GM18508 (cell line): Measurements from ENCODE around the gene MREG.

ENCODE experiments used
- ATAC-seq: cut with Tn5 transposase; IDR thresholded peaks from one replicate; pipeline ENCODE4 v1.9.1; 2021; ENCODE audit warnings: moderate number of reproducible peaks; ENCODE audit not compliant: insufficient read depth, unreplicated experiment

Gene MREG

DNA sequence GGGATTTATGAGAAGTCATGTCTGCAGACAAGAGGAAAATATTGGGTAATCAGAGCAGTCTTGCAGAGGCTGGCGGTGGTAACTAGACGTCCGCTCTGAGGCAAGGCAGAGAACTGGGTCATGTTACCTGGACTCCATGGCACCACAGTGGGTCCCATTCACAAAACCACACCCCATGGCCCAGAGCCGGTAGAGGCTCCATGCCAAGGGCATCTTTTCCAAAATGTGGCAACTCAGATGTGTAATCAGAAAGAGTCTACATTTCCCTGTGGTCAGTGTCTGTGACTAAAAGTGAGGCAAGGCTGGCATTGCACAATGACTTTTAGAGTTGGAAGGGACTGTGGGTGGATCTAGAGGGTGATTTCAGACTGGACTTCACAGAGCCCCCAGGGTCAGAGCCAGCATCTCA lies 113.1 kb downstream of the MREG start:
- no peak for ATAC-seq

DNA sequence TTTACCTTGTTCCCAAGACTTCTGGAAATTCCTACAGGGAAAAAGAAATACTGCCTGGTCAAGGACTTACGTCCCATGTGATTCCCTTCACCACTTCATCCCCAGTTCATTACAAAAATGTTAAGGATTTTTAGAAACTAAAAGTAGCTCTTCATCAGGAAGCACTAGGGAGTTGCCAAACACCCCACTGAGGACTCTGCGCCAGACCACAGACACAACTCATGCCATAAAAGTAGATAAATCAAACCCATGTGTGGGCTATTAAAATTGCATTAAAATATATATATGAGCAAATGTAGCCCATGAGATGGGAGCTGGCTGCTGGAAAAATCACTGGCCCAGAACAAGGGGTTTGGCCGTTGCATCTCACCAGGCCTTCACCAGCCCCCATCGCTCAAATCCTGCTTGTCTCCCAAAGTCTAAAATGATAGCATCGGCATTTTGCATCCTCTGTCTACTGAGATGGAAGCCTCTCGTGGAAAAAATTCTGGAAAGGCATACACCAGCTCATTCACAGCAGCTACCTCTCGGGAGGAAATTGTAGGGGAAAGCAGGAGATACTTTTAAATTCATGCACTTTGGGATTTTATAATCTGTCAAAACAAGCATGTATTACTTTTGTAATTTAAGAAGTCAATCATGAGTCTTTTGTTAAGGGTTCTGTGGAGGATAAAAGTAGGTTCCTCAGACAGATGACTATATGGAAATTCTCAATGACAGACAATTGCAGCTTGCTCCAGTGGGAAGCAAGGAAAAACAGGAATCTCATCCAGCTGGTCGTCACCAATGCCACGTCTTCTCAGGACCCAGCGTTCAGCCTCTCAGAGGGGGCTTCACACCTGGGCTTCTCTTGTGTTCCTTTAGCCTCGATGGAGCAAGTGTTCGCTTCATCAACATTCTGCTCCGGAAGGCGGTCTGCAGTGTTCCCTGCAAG lies 113.9 kb downstream of the MREG start:
- no peak for ATAC-seq

DNA sequence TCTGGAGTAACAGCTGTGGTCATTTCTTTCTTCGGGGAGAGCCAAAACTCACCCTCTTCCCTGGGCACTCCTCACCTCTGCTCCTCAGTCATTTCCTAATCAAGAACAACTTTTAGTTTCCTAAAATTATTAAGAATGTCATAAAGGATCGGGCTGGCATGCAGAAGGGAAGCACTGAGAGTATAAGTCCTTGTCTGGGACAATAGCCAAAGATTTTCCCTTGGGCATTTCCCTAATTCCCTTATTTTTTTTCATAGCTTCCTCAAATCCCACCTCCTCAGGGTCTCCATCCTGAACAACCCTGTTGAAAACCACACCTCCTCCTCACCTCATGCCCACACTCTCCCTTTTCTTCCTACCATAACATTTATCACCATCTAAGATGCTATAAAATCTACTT lies 115.0 kb downstream of the MREG start:
- ATAC-seq: no peak

DNA sequence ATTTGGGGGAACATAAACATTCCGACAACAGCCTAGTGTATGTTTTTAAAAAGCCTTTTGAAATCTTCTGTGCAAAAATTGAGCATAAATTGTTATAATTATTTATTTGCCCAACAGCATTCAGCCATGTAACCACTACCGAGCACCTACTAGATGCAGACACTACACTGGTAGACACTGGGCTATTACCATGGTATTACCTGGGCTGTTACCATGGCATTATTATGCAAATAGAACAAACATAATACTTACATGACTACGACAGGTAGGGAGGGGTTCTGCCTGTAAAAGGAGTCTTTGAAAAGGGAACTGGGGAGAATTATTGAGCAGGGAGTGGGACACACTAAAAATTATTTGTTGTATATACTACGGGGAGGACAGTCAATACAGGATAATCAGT lies 116.4 kb downstream of the MREG start:
- ATAC-seq: no peak

DNA sequence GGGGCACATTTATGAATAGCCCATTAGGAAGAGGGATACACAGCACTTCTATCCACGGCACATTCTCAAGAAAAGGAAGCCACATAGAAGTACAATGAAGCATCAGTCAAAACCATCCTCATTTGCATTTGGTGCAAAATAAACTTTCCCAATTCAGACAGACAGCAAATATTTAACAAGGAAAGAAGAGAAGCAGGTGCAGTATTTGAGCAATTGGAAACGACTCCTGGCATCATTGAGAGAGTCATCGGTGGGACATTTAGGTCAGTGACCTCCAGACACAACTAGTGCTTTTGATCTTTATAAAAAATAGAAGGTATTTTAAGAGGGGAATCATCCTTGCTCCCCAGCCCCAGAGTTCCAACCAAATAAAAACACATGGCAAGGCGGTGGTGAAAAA lies 118.0 kb downstream of the MREG start:
- ATAC-seq: no peak
